NOMO-1 treated with DMSO at 0.1 percent for 48 hours (cell line): ENCODE measurements around the gene SCO1.
"Not testable (repeated sequence)": the region's sequence is repeated elsewhere in the genome, so short reads cannot be mapped to it uniquely, and the experiment has no call there.

ENCODE experiments used
- DNase-seq: peaks from one replicate; lab custom pipeline; 2025; ENCODE audit not compliant: unreplicated experiment; lab: John Stamatoyannopoulos, UW

The SCO1 gene

DNA sequence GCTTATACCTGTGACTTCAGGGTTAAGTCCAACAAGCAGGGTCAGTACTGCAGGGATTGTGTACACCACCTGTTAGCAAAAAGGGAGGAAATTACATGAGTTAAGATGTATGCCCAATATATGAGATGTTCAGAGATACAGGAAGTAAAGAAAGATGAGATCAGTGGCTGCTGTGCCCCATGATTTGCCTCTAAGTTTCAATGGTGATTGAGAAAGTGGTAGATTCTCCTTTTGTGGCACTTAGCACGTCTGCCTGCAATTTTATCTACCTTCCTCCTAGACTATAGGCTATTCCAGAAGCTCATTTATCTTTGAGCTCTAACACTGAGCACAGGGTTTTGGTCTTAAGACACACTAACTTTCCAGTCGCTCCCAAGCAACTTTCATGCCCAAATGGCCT is 28.9 kb upstream of the SCO1 start:
- no peak for DNase-seq

DNA sequence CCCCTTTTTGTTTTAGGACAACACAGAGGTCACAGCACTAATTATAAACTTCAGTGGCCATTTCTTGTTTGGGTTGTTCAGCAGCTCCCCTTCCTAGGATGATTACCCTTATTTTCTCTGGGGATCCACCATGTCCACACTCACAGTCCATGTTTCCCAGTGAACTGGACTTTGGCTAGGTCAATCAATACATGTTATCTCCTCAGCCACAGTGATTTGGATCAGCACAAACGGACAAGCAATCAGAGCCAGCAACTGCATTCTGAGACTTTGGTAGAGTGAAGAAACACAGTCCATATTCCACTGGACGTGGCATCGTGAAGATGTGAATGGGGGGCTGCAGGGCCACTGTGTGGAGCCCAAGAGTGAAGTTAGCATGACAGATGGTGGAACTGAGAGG is 27.9 kb upstream of the SCO1 start:
- DNase-seq = no peak

DNA sequence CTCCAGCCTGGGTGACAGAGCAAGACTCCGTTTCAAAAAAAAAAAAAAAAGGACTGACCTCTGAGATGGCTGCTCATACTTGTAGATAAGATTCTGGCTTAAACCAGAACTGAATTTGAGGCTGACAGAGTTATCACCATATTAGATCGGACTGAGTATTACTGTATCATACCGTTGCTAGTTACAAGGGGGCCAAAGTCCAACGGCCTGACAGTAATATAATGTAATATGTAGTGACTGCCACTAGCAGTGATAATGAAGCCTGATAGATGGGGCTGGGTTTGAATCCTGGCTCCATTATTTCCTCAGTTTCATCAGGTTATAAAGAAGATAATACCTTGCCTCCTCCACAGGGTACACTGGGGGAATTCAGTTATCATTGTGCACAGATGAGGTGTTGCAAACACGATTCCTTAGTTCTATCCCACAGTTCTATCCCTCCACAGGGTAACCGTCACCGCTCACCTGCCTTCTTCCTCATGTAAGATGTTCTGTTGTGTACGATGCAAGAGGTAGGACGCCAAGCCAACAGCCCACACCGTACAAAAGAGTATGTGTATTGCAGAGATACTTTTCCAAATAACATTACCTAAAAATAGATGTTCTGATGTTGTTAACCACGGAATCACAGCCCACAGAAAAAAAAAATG is 27.3 kb upstream of the SCO1 start:
- DNase-seq = no peak

DNA sequence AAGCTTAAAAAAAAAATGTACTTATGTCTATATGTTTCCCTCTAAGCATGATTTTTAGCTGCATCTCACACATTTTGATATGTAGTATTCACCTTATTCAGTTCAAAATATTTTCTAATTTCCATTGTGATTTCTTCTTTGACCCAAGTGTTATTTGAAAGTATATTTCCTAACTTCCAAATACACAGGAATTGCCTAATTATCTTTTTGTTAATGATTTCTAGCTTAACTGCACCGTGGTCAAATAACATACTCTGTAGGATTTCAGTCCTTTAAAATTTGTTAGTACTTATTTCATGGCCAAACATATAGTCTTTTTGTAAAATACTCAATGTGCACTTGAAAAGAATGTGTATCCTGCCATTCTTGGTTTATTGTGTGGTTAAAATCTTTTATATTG is 21.2 kb upstream of the SCO1 start:
- DNase-seq = no peak

DNA sequence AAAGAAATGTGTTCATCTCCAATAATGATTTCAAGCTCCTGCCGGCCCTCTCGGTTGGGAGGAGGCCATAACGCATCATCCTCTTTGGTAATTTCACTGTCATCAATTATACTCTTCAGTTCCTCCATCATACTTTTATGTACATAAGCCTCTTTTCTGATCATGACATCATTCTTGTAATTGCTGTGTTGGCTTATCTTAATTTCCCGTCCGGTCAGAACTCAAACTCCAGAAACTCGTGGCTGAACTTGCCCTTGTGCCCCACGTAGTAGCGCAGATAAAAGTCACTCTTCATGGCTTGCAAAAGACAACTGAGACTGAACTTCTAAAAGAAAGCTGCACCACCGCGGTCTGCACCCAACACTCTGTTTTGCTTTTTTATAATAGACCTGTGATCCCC is 18.9 kb upstream of the SCO1 start:
- no peak for DNase-seq

DNA sequence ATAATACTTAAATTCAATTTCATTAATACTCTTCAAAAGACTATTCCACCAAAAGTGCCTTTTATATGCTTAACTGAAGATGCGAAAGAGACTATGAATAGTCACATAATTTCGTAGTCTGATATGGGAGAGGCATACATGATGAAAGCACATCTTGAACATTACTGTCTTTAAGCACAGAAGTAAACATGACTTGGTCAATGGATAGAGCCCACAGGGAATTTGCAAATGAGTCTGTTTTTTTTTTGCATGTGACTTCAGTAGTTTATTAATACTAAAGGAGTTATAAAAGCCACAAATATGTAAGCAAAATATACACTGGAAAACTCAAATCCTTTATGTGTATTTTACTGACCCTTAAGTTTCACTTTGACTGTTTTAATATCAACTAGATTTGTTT is 16.0 kb upstream of the SCO1 start:
- DNase-seq = no peak

DNA sequence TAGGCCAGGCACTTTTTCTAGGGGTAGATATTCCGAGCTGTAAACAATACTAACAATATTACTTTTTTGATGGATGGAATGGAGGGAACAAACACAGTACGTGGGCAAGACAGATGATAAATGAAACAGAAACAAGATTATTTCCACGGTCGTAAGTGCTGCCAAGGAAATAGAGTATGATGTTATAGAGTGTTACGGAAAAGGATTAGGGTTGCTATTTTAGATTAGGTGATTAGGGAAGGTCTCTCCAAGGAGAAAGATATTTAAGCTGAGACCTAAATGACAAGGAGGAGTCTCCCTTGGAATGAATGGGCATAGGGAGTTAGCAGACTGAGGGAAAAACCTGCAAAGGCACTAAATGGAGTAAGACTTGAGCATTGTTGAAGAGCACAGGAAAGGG is 8.4 kb upstream of the SCO1 start:
- DNase-seq = no peak

DNA sequence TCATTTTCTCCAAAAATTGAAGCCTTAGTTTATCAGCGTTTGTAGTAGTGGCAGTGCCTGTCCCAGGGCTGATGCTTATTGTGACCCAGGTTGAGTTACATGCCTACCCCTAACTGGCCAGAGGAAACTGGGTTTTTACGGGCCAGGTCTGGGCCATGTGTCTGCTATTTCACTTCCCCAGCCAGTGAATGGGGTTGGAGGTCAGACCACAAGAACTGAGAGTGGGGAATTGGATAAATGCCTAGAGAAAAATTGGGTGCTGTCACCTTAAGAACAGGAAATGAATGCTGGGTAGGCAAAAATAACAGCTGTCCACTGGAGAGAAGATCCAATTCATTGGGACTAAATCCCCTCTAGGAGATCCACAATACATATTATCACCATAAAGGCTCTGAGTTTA is 5.2 kb upstream of the SCO1 start:
- DNase-seq = no peak

DNA sequence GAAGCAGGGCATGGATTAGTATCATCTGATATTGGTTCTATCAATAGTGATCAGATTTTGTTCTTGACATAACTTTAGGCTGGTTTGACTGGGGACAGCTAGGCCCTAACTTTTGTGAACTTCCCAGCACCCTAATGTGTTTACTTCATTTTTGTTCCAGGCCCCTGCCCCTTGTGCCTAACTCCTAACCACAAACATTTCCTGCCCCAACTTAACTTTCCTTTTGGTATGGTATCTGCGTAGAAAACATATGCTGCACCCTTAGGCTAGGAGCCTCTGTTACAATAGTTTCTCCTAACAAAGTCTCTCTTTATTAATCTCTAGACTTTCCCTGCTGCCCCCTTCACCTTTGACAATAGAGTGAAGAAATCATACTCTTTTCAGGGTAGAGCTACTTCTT is 2.5 kb upstream of the SCO1 start:
- DNase-seq = no peak

DNA sequence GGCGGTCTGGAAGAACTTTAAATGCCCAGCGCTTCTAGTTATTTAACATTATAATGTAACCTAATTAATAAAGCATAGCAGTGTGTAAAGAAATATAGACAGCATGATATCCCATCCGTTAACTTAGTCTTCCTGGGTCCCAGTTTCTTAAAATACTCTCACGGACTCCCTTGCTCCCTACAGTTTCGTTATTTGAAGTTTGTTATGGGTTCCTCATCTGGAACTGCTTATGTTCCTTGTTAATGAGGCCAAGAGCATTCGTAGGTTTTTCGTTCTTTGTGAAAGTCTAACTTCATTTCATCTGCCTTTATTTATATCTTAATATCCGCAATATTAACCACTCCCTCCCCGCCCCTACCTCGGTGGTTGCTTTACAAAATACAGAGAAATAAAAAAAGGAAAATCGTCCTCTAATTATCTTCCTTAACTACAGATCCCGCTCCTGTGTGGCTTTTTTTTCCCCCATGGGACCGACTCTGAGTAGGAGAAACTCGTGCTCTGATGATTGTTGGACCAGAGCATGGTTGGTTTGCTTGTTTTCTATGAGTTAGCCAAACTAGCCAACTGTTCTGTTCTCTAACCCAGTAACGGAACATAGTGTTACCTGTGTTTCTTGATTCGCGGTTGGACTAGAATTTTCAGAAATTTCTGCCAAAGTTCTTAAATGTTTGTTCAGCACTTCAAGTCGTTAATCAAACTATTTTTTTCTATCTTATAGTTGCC is 924 bp upstream of the SCO1 start:
- peak; percentile 44 for DNase-seq

DNA sequence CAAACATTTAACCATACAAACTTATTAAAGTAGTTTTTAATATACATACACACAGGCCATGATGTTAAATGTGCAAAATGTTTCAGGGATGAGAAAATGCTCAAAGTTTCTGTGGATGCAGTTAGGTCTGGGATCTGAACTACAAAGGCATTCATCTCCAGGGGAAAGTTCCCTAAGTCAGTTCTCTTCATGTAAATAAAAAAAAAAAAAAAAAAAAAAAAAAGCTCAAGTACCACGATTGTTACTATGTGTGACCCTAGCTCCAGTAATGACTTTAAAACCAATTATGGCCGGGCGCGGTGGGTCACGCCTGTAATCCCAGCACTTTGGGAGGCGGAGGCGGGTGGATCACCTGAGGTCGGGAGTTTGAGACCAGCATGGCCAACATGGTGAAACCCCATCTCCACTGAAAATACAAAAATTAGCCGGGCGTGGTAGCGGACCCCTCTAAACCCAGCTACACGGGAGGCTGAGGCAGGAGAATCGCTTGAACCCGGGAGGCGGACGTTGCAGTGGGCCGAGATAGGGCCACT is 1.4 kb downstream of the SCO1 start:
- DNase-seq = not testable (repeated sequence)

DNA sequence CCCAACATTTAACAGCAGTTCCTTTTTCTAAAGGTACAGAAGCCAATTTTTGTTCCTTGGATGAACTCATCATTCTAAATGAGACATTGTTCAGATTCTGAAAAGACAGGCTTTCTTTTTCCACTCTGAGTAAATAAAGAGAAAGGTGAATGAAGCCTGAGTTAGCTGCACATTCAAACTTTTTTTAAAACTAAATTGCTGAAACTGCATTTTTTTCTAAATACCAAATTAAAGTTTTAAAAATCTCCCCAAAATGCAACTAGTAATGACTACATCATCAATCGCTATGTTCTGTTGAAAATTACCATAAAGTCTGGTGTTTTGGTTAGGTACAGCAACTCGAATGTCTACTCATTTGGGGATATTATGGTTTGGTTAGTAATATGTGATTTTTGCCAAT is 9.8 kb downstream of the SCO1 start:
- DNase-seq = no peak

DNA sequence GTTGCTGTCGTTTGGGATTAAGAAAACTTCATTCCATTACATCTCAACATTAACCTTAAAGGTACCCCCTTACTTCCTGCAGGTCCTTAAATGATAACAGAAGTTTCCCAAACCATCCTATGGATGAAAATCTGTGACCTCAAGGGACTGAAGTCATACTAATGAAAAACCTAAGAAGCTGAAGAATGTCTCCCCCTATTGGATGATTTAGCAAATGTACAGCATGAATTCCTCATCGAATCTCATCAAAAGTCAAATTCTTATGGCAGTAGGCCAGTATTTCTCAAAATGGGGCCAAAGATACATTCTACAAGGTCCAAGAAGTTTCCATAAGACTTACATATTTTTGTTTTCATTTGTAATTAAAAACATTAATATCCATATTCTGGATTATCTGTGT is 13.5 kb downstream of the SCO1 start:
- DNase-seq = no peak

DNA sequence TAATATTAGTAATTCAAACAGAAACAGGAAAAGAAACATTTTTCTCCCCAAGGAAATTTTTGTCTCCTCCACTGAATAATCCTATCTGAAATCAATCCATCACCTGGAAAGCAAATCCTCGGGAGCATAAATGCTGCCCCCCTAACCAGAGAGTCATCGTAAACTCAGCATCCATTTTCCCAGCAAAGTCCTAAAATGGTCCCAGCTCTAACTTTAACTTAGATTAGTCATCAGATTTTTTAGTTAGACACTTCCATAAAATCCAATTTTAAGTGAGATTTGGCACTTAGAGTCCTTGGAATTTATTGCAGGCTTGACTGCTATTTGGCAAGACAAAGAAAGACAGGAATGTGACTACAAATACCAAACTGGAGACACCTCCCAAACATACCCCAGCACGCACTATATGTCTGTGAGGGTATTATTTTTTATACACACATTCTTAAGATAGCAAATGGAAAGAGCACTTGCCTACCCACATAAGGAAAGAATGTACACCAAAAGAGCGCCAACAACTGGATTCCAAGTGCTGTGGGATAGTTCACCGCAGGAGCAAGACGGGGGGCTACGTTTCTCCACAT is 15.4 kb downstream of the SCO1 start:
- no peak for DNase-seq

DNA sequence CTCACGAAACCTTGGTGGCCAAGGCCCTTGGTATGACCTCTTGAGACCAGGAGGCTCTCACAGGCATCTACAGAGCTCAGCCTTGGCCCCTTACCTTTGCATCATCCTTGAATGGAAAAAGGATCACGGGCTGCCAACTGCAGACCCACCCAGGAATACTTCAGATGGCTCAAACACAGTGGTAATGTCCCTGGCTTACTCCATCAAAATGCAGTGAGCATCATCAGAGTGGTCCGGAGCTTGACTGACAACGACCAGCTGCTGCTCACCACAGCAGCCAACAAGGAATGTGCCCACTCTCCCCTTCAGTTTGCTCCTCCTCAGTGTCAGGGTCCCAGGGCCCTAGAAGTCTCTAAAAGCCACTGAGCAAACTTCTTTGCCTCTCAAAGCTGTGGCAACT is 22.6 kb downstream of the SCO1 start:
- no peak for DNase-seq

DNA sequence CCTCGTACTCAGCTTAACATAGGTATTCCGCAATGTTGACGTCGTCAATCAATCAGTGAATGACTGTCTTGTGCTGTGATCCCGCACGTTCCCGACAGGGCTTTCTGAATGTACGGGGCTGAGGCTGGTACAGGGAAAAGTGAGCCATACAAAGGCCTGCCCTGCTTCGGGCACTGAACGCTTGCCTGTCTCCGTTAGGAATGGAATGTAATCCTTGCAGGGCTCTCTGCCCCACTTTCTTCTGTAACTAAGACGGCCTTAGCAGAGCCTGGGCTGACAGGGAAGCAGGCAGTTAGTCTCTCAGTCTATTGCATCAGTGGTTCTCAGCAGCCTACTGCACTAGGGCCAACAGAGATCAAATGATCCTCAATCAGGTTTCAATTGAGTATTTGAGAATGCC is 24.0 kb downstream of the SCO1 start:
- no peak for DNase-seq

DNA sequence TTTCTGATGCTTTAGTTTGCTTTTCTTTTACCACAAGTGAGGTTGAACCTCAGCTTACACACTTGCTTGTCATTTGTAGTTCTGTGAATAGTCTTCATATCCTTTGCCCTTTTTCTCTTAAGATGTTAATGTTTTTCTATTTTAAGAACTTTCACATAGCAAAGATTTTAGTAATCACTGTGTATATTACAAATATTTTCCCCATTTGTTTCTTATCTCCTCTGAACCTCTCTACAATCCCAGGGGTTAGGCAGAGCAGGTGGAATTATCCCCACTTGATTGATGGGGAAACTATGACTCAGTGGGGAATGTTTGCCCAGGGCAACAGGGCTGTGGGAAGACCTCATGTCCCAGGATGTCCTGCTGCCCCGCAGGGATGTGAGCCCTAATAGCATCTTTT is 28.6 kb downstream of the SCO1 start:
- DNase-seq = no peak

DNA sequence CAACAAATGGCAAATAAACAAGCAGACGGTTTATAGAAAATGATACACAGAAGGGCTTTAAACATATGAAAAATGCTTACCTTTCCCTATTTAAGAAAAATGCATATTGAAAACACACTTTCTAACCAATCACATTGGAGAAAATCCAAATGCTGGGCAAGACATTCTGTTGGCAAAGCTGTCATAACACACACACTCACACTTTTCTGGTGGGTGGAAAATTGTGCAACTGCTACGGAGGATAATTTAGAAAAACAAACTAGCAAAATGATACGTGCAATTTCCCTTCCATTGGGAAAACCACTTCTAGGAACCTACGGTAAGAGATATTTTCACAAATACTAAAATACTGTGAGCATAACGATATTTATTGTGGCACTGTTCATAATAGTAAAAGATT is 30.4 kb downstream of the SCO1 start:
- DNase-seq = no peak

DNA sequence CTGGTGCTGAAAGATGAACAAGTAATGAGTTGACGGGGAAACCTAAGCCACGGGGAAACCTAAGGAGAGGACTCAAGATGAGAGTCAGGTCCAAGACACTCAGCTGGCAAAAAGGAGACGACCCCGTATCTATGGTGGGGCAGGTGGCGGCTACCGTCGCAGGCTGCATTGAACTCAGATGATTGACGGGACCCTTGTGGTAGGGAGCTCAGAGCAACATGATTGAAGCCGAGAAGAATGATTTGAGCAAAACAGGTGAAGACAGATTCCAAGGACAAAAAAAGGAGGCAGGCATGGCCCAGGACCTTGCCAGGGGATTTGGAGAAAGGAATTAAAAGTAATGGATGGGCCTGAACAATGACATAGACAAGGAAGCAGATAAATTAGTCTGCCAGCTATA is 32.8 kb downstream of the SCO1 start:
- no peak for DNase-seq

DNA sequence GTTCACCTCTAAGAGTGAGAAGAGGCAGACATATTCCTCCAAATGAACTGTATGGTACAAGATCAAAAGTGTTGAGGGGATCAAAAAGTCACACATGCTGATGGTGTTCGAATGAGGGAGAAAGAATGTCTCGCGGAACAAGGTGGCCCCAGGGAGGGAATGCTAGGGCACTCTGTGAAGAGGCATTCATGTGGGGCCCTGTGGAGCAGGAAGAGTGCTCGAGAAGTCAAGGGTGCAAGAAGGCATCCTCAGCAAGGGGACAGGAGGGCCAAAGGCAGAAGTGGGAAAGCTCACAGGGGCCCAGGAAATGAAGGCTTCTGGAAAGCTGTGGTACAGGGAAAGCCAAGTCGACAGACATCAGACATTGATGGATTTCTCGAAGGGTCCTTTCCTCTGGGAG is 34.1 kb downstream of the SCO1 start:
- no peak for DNase-seq

DNA sequence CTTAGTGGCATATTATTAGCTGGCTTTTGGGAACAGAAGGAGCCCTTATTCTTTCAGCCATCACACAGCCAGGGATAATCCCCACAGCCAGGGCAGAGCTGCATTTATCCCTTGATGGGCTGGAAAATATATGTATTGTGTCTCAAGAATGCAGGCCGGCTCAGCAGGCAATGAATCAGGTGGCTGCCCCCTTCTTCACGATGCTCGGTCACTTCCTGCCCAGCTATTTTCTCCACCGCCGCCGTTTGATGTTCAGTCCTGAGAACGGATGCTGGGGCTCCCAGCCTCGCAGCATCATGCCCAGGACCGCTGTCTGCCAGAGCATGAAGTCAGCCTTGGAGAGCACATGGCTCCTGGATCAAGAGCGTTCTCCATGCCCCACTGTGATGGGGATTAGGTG is 35.9 kb downstream of the SCO1 start:
- no peak for DNase-seq

DNA sequence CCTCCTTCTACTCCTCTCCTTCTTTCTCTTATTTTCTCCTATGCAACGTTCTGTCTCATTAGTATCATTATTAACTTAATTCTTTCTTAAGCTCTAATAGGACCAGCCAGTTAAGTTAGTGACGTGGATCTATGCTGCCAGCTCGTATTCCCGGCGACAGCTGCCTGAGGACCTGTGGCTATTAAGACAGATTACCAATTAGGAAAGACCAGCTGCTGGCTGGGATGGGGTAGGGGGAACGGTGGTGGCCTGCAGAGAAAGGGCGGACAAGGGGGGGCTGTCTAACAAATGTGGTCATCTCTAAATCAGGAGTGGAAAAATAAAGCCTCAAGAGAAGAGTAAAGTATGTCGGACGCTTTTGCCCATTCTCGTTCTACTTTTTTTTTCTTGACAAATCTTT is 39.5 kb downstream of the SCO1 start:
- no peak for DNase-seq

DNA sequence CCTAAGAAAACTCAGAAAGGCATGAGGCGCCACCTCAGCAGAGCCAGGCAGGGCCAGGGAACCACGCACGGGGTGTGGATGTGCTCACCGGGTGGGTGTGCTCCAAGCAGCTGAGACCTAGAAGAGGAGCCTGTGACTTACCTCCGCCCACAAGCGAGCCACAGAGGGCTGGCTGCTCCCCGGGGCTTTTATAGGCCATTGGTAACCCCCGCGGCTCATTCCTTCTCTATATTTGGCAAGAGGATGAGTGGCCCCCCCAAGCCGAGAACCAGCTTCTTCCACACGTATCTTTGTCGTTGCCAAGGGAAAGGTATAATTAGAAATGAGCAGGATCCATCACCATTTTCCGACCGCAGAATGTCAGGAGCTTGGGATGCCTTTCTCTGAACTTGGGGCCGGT is 40.2 kb downstream of the SCO1 start, which contains the start of gene MYH3:
Gene MYH3, minus strand, starts transcription at position 162 of the 400 bp plus-strand sequence. CDS start 2,245 bp downstream, outside the sequence.
- DNase-seq = no peak
